ENCODE results near the gene CEP170.

Gene CEP170

GRCh38 chr1:243267914-243268653, 13.0 kb upstream of the CEP170 start:
- peak; percentile 71 to 78 for DNase-seq

- peak; percentile 91 to 96 for DNase-seq
Observed at GRCh38 chr1:243267471-243267880, 12.4 kb upstream of the CEP170 start.

- peak in 1 of 2 donors; percentile 2 for DNase-seq
Observed at GRCh38 chr1:243266231-243266630, 11.2 kb upstream of the CEP170 start.

GRCh38 chr1:243264717-243265116, 9.6 kb upstream of the CEP170 start:
- peak; percentile 78 to 88 for DNase-seq

- peak in 1 of 2 donors; percentile 1 for DNase-seq
Observed at GRCh38 chr1:243261390-243261789, 6.3 kb upstream of the CEP170 start.

GRCh38 chr1:243260221-243260880, 5.3 kb upstream of the CEP170 start:
- DNase-seq = no peak

GRCh38 chr1:243258731-243259130, 3.6 kb upstream of the CEP170 start:
- DNase-seq = peak; percentile 29 to 50

GRCh38 chr1:243257189-243257588, 2.1 kb upstream of the CEP170 start:
- peak in 1 of 2 donors; percentile 20 for DNase-seq

- DNase-seq = no peak
Observed at GRCh38 chr1:243256590-243256989, 1.5 kb upstream of the CEP170 start.

GRCh38 chr1:243255791-243256512, 871 bp upstream of the CEP170 start, which contains the start of gene SDCCAG8:
SDCCAG8 (plus strand) TSS chr1:243256041; CDS start chr1:243256174, 133 bp downstream.
- DNase-seq = peak; percentile 100

- DNase-seq = peak; percentile 93 to 95
Observed at GRCh38 chr1:243254233-243254926, 701 bp downstream of the CEP170 start.

GRCh38 chr1:243253926-243254232, 1.2 kb downstream of the CEP170 start:
- DNase-seq = no peak

- DNase-seq = peak; percentile 36 to 43
Observed at GRCh38 chr1:243253211-243253925, 1.7 kb downstream of the CEP170 start.

GRCh38 chr1:243251539-243251938, 3.5 kb downstream of the CEP170 start:
- no peak for DNase-seq

GRCh38 chr1:243250102-243250501, 5.0 kb downstream of the CEP170 start:
- no peak for DNase-seq

GRCh38 chr1:243249214-243249613, 5.9 kb downstream of the CEP170 start:
- DNase-seq = no peak

GRCh38 chr1:243247901-243248300, 7.2 kb downstream of the CEP170 start:
- no peak for DNase-seq

GRCh38 chr1:243246916-243247315, 8.2 kb downstream of the CEP170 start:
- DNase-seq = peak; percentile 70 to 76

GRCh38 chr1:243244432-243244841, 10.6 kb downstream of the CEP170 start:
- peak in 1 of 2 donors; percentile 61 for DNase-seq

- no peak for DNase-seq
Observed at GRCh38 chr1:243236604-243237252, 18.4 kb downstream of the CEP170 start.

GRCh38 chr1:243234978-243235647, 20.0 kb downstream of the CEP170 start:
- DNase-seq = no peak
